ENCODE measurements around the gene MPHOSPH9.

DNA sequence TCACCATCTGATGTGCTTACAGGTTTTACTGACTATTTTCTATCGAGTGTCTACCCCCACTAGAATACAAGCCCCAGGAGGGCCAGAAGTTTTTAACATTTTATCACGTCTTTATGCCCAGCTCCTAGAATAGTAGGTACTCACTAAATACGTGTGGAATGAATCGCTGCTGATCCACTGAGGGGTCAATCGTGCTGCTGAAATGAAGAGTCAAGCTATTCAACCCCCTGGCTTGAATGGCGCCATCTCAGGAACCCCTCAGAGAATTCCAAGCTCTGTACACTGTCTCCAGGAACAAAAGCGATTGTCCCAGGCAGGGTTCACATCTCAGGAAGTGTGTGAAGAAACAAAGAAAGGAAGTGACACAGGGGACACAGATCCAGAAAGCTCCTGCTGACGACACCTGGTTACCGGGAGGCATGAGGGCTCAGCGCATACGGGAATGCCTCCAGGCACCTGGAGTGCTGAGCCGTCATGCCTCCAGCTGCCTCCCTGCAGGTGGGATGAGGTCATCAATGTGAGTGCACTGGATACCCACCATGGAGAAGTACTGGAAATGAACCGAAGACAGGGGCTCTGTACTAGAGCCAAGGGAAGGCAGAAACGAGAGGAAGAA is 127.6 kb downstream of the MPHOSPH9 start:
- TF ChIP-seq POLR2A (IDR thresholded peaks at IDR 0.05), result no peak
- TF ChIP-seq, protein P1, sequence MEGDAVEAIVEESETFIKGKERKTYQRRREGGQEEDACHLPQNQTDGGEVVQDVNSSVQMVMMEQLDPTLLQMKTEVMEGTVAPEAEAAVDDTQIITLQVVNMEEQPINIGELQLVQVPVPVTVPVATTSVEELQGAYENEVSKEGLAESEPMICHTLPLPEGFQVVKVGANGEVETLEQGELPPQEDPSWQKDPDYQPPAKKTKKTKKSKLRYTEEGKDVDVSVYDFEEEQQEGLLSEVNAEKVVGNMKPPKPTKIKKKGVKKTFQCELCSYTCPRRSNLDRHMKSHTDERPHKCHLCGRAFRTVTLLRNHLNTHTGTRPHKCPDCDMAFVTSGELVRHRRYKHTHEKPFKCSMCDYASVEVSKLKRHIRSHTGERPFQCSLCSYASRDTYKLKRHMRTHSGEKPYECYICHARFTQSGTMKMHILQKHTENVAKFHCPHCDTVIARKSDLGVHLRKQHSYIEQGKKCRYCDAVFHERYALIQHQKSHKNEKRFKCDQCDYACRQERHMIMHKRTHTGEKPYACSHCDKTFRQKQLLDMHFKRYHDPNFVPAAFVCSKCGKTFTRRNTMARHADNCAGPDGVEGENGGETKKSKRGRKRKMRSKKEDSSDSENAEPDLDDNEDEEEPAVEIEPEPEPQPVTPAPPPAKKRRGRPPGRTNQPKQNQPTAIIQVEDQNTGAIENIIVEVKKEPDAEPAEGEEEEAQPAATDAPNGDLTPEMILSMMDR (IDR thresholded peaks at IDR 0.05), result no peak
- no peak for TF ChIP-seq POLR2AphosphoS5 (IDR thresholded peaks at IDR 0.05)
- no peak for TF ChIP-seq EP300 (IDR thresholded peaks at IDR 0.05)

Data from suprapubic skin (tissue), 4 donors.